ENCODE measurements around the gene CD72.

- TF ChIP-seq YY1 (IDR thresholded peaks at IDR 0.05; ENCODE audit: insufficient read depth, insufficient read length) (no peak), SUZ12 (IDR thresholded peaks at IDR 0.05; ENCODE audit: extremely low read depth, insufficient read depth, insufficient read length) (no peak)
Measured at GRCh38 chr9:35666045-35666444, 47.8 kb upstream of the CD72 start.
